GM19351 (cell line): Measurements from ENCODE around the gene DAG1.
A peak's percentile ranks its signal among the peaks of the same experiment; 100 is the strongest.

Experiments used
- ATAC-seq: cut with Tn5 transposase; IDR thresholded peaks from one replicate; pipeline ENCODE4 v1.9.1; 2021; ENCODE audit warnings: mild to moderate bottlenecking, moderate library complexity; ENCODE audit not compliant: unreplicated experiment

The DAG1 gene

GRCh38 chr3:49552087-49552486 is 82.0 kb downstream of the DAG1 start:
- no peak for ATAC-seq

GRCh38 chr3:49553324-49553691 is 83.2 kb downstream of the DAG1 start:
- ATAC-seq: no peak

- ATAC-seq: peak; percentile 85
Measured at GRCh38 chr3:49553692-49554632, 83.9 kb downstream of the DAG1 start, which contains the start of gene BSN. TSS of gene BSN (plus strand) at chr3:49554477. CDS start at chr3:49554603, 126 bp downstream.

GRCh38 chr3:49554633-49555265 is 84.7 kb downstream of the DAG1 start:
- peak; percentile 63 for ATAC-seq

GRCh38 chr3:49556500-49557275 is 86.6 kb downstream of the DAG1 start:
- no peak for ATAC-seq

- ATAC-seq: no peak
Measured at GRCh38 chr3:49563040-49563578, 93.0 kb downstream of the DAG1 start.

- ATAC-seq: no peak
Measured at GRCh38 chr3:49563766-49564165, 93.7 kb downstream of the DAG1 start.

- ATAC-seq: no peak
Measured at GRCh38 chr3:49566312-49566711, 96.2 kb downstream of the DAG1 start.

- no peak for ATAC-seq
Measured at GRCh38 chr3:49567406-49567805, 97.3 kb downstream of the DAG1 start.

GRCh38 chr3:49568965-49569364 is 98.9 kb downstream of the DAG1 start:
- ATAC-seq: no peak

GRCh38 chr3:49570028-49570654 is 100.1 kb downstream of the DAG1 start:
- no peak for ATAC-seq

GRCh38 chr3:49582177-49582576 is 112.1 kb downstream of the DAG1 start:
- no peak for ATAC-seq
